Keratinocyte (primary cell): ENCODE results near the gene TMEFF2. TPM values are rescaled to one million over a fixed set of nuclear protein-coding genes. Genes with fewer than 3 reads are reported as not detected.

ENCODE experiments used
- DNase-seq: peaks from one replicate; pipeline ENCODE4 v3.0.0-alpha.2; 2011; ENCODE audit warnings: low read depth, missing footprints, low spot score
- FAIRE-seq: peaks from 2 replicates; lab custom pipeline; 2011; peaks lifted over from hg19 to GRCh38; lab: Jason Lieb, UNC
- H2AFZ ChIP-seq: 2 replicates; pipeline ENCODE4 v1.6.0; 2012; ENCODE audit warnings: low read length, control low read depth, inconsistent platforms; ENCODE audit not compliant: control insufficient read depth
- H3K27ac ChIP-seq: 2 replicates; pipeline ENCODE4 v1.5.1; 2011; ENCODE audit warnings: low read length; ENCODE audit not compliant: control insufficient read depth, insufficient read depth
- H3K27me3 ChIP-seq: 3 replicates; pipeline ENCODE4 v1.6.0; 2011; ENCODE audit warnings: low read length; ENCODE audit not compliant: control insufficient read depth, insufficient read depth; ENCODE audit errors: extremely low read depth
- H3K36me3 ChIP-seq, 2 experiments: 2 replicates in 1 of 2; 3 replicates in 1 of 2; pipeline ENCODE4 v1.5.1; 2011; ENCODE audit warnings: low read length in 2 of 2, mild to moderate bottlenecking in 1 of 2; ENCODE audit not compliant: control insufficient read depth in 2 of 2, insufficient read depth in 2 of 2; ENCODE audit errors: extremely low read depth in 1 of 2
- H3K4me1 ChIP-seq: 3 replicates; pipeline ENCODE4 v1.5.1; 2011; ENCODE audit warnings: low read length; ENCODE audit not compliant: control insufficient read depth, insufficient read depth; ENCODE audit errors: extremely low read depth
- H3K4me2 ChIP-seq: 3 replicates; pipeline ENCODE4 v1.6.0; 2011; ENCODE audit warnings: low read depth, low read length; ENCODE audit not compliant: control insufficient read depth, insufficient read depth; ENCODE audit errors: extremely low read depth
- H3K4me3 ChIP-seq, 3 experiments: fragments of 200-600 bp in 1 of 3; sonication (generic) in 1 of 3; 2 replicates in 2 of 3; 3 replicates in 1 of 3; pipeline ENCODE4 v1.5.1; 2011 to 2016; ENCODE audit warnings: low read length in 3 of 3, mild to moderate bottlenecking in 3 of 3, control low read depth in 2 of 3, inconsistent platforms in 1 of 3, low read depth in 1 of 3, mixed read lengths in 1 of 3, mixed run types in 1 of 3, moderate library complexity in 1 of 3; ENCODE audit not compliant: control insufficient read depth in 2 of 3, insufficient read depth in 2 of 3; ENCODE audit errors: extremely low read depth in 1 of 3
- H3K79me2 ChIP-seq: 2 replicates; pipeline ENCODE4 v1.6.0; 2012; ENCODE audit warnings: low read length; ENCODE audit not compliant: control insufficient read depth, insufficient read depth
- H3K9ac ChIP-seq: 3 replicates; pipeline ENCODE4 v1.6.0; 2011; ENCODE audit warnings: low read length; ENCODE audit not compliant: control insufficient read depth, insufficient read depth; ENCODE audit errors: extremely low read depth
- H3K9me1 ChIP-seq: 3 replicates; pipeline ENCODE4 v1.6.0; 2011; ENCODE audit warnings: low read length; ENCODE audit not compliant: control insufficient read depth, insufficient read depth; ENCODE audit errors: extremely low read depth
- H3K9me3 ChIP-seq: 2 replicates; pipeline ENCODE4 v1.5.1; 2012; ENCODE audit warnings: low read depth, low read length; ENCODE audit not compliant: control insufficient read depth
- H4K20me1 ChIP-seq: 3 replicates; pipeline ENCODE4 v1.6.0; 2011; ENCODE audit warnings: low read length; ENCODE audit not compliant: control insufficient read depth, insufficient read depth; ENCODE audit errors: extremely low read depth
- CTCF ChIP-seq, 3 experiments: IDR thresholded peaks in 1 of 3; conservative IDR thresholded peaks in 1 of 3; optimal IDR thresholded peaks in 1 of 3; 2 replicates in 2 of 3; 3 replicates in 1 of 3; pipeline versions ENCODE3 to v1.5.1; 2011; ENCODE audit warnings: low read length in 3 of 3, mild to moderate bottlenecking in 3 of 3, moderate library complexity in 2 of 3, control low read depth in 1 of 3, inconsistent platforms in 1 of 3; ENCODE audit not compliant: insufficient read depth in 2 of 3; ENCODE audit errors: extremely low read depth in 1 of 3
- EZH2 ChIP-seq: IDR thresholded peaks from one replicate; pipeline ENCODE4 v1.6.1; 2012; ENCODE audit warnings: inconsistent platforms, mild to moderate bottlenecking, low read length, moderate library complexity
- dilution Hi-C: fragments of 300-500 bp; cut with MboI; formaldehyde crosslinking; loops from one replicate; pipeline ENCODE4 v1.7.0; 2020; ENCODE audit warnings: low sequenced_read_pairs; ENCODE audit not compliant: extremely low pct_ligation_motif_present
- polyA plus RNA-seq, 5 experiments: library from polyadenylated mRNA; depleted of rRNA in 3 of 5; stranded (reverse) in 3 of 5; stranded (forward) in 1 of 5; unstranded in 1 of 5; fragments of >200 nt; gene quantifications; 1 replicate in 1 of 5; 2 replicates in 3 of 5; 3 replicates in 1 of 5; pipeline versions ENCODE4 v1.2.1 to v1.2.3, GENCODE V29; 2011 to 2012; ENCODE audit warnings: missing spikeins in 2 of 5, low read depth in 1 of 5, low replicate concordance in 1 of 5

Gene TMEFF2
- polyA plus RNA-seq, 1 donor (not counting 4 experiments of a cell fraction or from before 2014, with no cell fraction given): not detected

- Histone ChIP-seq H4K20me1 (no peaks in the 10 kb centered on the region), H3K27ac (no peak overlapping the region), H3K4me3 (no peak overlapping the region), H3K4me1 (no peaks in the 10 kb centered on the region), H3K9ac (no peak overlapping the region), H3K9me3 (no peaks in the 10 kb centered on the region), H3K79me2 (no peaks in the 10 kb centered on the region), H3K36me3 (no peaks in the 10 kb centered on the region), H2AFZ (no peak overlapping the region), H3K27me3 (no peaks in the 10 kb centered on the region), H3K9me1 (no peaks in the 10 kb centered on the region), H3K4me2 (no peak overlapping the region)
- DNase-seq (no peak), FAIRE-seq (peak; percentile 46)
- dilution Hi-C loops: no loop called here
- no peak for TF ChIP-seq EZH2
- TF ChIP-seq CTCF (optimal IDR thresholded peaks at IDR 0.05 in 1 of 3, IDR thresholded peaks at IDR 0.05 in 1 of 3, conservative IDR thresholded peaks at IDR 0.05 in 1 of 3; ENCODE audit: extremely low read depth in 1 of 3, insufficient read depth in 2 of 3, low read length in 3 of 3): no peak
Measured at GRCh38 chr2:191917430-191917881, 277.3 kb downstream of the TMEFF2 start.

DNA sequence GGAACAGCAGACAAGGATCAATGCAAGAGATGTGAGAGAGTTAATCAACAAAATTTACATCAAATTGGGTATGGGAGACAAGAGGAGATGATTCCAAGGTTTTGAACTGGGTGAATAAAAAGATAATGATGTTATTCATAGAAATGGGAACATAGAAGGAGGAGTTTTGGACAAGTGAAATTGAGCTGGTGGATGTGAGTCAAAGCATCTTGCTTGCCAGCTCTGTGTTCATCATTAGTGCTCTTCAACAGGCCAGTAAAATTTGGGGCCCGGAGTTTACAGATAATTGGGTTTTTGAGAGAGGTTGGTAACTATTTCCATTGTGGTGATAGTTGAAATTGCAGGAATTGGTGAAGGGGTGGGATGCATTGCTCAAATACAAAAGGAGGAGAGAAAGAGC, 277.9 kb downstream of the TMEFF2 start:
- Histone ChIP-seq H3K36me3 (no peaks in the 10 kb centered on the region), H2AFZ (no peak overlapping the region), H3K27ac (no peak overlapping the region), H3K9me3 (no peaks in the 10 kb centered on the region), H3K4me2 (no peak overlapping the region), H3K9ac (no peak overlapping the region), H3K9me1 (no peaks in the 10 kb centered on the region), H3K27me3 (no peaks in the 10 kb centered on the region), H3K79me2 (no peaks in the 10 kb centered on the region), H4K20me1 (no peaks in the 10 kb centered on the region), H3K4me1 (no peaks in the 10 kb centered on the region), H3K4me3 (no peak overlapping the region)
- TF ChIP-seq EZH2 (no peak), CTCF (optimal IDR thresholded peaks at IDR 0.05 in 1 of 3, IDR thresholded peaks at IDR 0.05 in 1 of 3, conservative IDR thresholded peaks at IDR 0.05 in 1 of 3; ENCODE audit: extremely low read depth in 1 of 3, insufficient read depth in 2 of 3, low read length in 3 of 3) (no peak)
- no peak for DNase-seq
- FAIRE-seq: no peak
- dilution Hi-C loops: no loop called here
